ENCODE data around the gene HACD3. TPM values are rescaled to one million over a fixed set of nuclear protein-coding genes. Genes with fewer than 3 reads are reported as not detected.

The HACD3 gene
- polyA plus RNA-seq, 1 donor (not counting 4 experiments of a cell fraction or from before 2014, with no cell fraction given) = 78.8 TPM

GRCh38 chr15:65598468-65598867 is 68.2 kb downstream of the HACD3 start:
- Histone ChIP-seq H3K9ac (ENCODE audit: control insufficient read depth, extremely low read depth, insufficient read depth, low read length) (no peak overlapping the region), H3K9me3 (ENCODE audit: control insufficient read depth, low read depth, low read length) (no peaks in the 10 kb centered on the region), H3K36me3 (ENCODE audit: control insufficient read depth in 2 of 2, extremely low read depth in 1 of 2, insufficient read depth in 2 of 2, low read length in 2 of 2) (peaks cover 12 to 25% of the 10 kb centered on the region in 2 experiments), H3K4me3 (ENCODE audit: control insufficient read depth in 2 of 3, extremely low read depth in 1 of 3, insufficient read depth in 2 of 3, low read depth in 1 of 3, low read length in 3 of 3) (no peak overlapping the region), H2AFZ (ENCODE audit: control insufficient read depth, low read length) (no peak overlapping the region), H4K20me1 (ENCODE audit: control insufficient read depth, extremely low read depth, insufficient read depth, low read length) (no peaks in the 10 kb centered on the region), H3K79me2 (ENCODE audit: control insufficient read depth, insufficient read depth, low read length) (no peaks in the 10 kb centered on the region), H3K4me2 (ENCODE audit: control insufficient read depth, extremely low read depth, insufficient read depth, low read depth, low read length) (no peak overlapping the region), H3K27me3 (ENCODE audit: control insufficient read depth, extremely low read depth, insufficient read depth, low read length) (no peaks in the 10 kb centered on the region), H3K4me1 (ENCODE audit: control insufficient read depth, extremely low read depth, insufficient read depth, low read length) (peaks cover 14% of the 10 kb centered on the region), H3K27ac (ENCODE audit: control insufficient read depth, insufficient read depth, low read length) (no peak overlapping the region), H3K9me1 (ENCODE audit: control insufficient read depth, extremely low read depth, insufficient read depth, low read length) (no peaks in the 10 kb centered on the region)
- no peak for TF ChIP-seq EZH2 (IDR thresholded peaks at IDR 0.05; ENCODE audit: low read length)
- no peak for TF ChIP-seq CTCF (optimal IDR thresholded peaks at IDR 0.05 in 1 of 3, IDR thresholded peaks at IDR 0.05 in 1 of 3, conservative IDR thresholded peaks at IDR 0.05 in 1 of 3; ENCODE audit: extremely low read depth in 1 of 3, insufficient read depth in 2 of 3, low read length in 3 of 3)
- dilution Hi-C loops (cut with MboI; ENCODE audit: extremely low pct_ligation_motif_present, low sequenced_read_pairs) = no loop called here
- DNase-seq (ENCODE audit: low read depth, low spot score) (no peak), FAIRE-seq (no peak)

- TF ChIP-seq EZH2 (IDR thresholded peaks at IDR 0.05; ENCODE audit: low read length) (no peak), CTCF (optimal IDR thresholded peaks at IDR 0.05 in 1 of 3, IDR thresholded peaks at IDR 0.05 in 1 of 3, conservative IDR thresholded peaks at IDR 0.05 in 1 of 3; ENCODE audit: extremely low read depth in 1 of 3, insufficient read depth in 2 of 3, low read length in 3 of 3) (no peak)
- Histone ChIP-seq H3K27me3 (ENCODE audit: control insufficient read depth, extremely low read depth, insufficient read depth, low read length) (no peaks in the 10 kb centered on the region), H3K9me3 (ENCODE audit: control insufficient read depth, low read depth, low read length) (no peaks in the 10 kb centered on the region), H3K9me1 (ENCODE audit: control insufficient read depth, extremely low read depth, insufficient read depth, low read length) (no peaks in the 10 kb centered on the region), H3K79me2 (ENCODE audit: control insufficient read depth, insufficient read depth, low read length) (no peaks in the 10 kb centered on the region), H4K20me1 (ENCODE audit: control insufficient read depth, extremely low read depth, insufficient read depth, low read length) (no peaks in the 10 kb centered on the region), H3K36me3 (ENCODE audit: control insufficient read depth in 2 of 2, extremely low read depth in 1 of 2, insufficient read depth in 2 of 2, low read length in 2 of 2) (peaks cover 10 to 25% of the 10 kb centered on the region in 2 experiments), H3K27ac (ENCODE audit: control insufficient read depth, insufficient read depth, low read length) (no peak overlapping the region), H3K4me3 (ENCODE audit: control insufficient read depth in 2 of 3, extremely low read depth in 1 of 3, insufficient read depth in 2 of 3, low read depth in 1 of 3, low read length in 3 of 3) (no peak overlapping the region), H3K4me2 (ENCODE audit: control insufficient read depth, extremely low read depth, insufficient read depth, low read depth, low read length) (no peak overlapping the region), H3K4me1 (ENCODE audit: control insufficient read depth, extremely low read depth, insufficient read depth, low read length) (peaks cover 14% of the 10 kb centered on the region), H3K9ac (ENCODE audit: control insufficient read depth, extremely low read depth, insufficient read depth, low read length) (no peak overlapping the region), H2AFZ (ENCODE audit: control insufficient read depth, low read length) (no peak overlapping the region)
- no peak for DNase-seq (ENCODE audit: low read depth, low spot score)
- FAIRE-seq = no peak
- dilution Hi-C loops (cut with MboI; ENCODE audit: extremely low pct_ligation_motif_present, low sequenced_read_pairs) = no loop called here
These were observed 69.4 kb downstream of the HACD3 start for GRCh38 chr15:65599677-65600076.

All from keratinocyte (primary cell).